Medulla oblongata (tissue), 1 donor: ENCODE measurements around the gene LRRC47.

Experiments used
- DNase-seq: peaks from one replicate; pipeline ENCODE4 v3.0.0-alpha.2; 2015; ENCODE audit errors: extremely low spot score

The LRRC47 gene

GRCh38 chr1:3732434-3733093 lies 63.7 kb downstream of the LRRC47 start:
- no peak for DNase-seq

GRCh38 chr1:3731583-3732433 lies 64.5 kb downstream of the LRRC47 start:
- DNase-seq = peak; percentile 74

- no peak for DNase-seq
Observed at GRCh38 chr1:3730543-3731247, 65.6 kb downstream of the LRRC47 start.

GRCh38 chr1:3729594-3730542 lies 66.4 kb downstream of the LRRC47 start:
- DNase-seq = no peak
